Activated effector memory CD4-positive, alpha-beta T cell treated with anti-CD3 and anti-CD28 coated beads, Interleukin-2, amount 50 U/mL, for 16 hours (primary cell): ENCODE data around the gene RASA3.
A peak's percentile ranks its signal among the peaks of the same experiment; 100 is the strongest.

Source experiments
- DNase-seq: peaks from one replicate; pipeline ENCODE4 v3.0.0-alpha.2; 2020

RASA3 gene

DNA sequence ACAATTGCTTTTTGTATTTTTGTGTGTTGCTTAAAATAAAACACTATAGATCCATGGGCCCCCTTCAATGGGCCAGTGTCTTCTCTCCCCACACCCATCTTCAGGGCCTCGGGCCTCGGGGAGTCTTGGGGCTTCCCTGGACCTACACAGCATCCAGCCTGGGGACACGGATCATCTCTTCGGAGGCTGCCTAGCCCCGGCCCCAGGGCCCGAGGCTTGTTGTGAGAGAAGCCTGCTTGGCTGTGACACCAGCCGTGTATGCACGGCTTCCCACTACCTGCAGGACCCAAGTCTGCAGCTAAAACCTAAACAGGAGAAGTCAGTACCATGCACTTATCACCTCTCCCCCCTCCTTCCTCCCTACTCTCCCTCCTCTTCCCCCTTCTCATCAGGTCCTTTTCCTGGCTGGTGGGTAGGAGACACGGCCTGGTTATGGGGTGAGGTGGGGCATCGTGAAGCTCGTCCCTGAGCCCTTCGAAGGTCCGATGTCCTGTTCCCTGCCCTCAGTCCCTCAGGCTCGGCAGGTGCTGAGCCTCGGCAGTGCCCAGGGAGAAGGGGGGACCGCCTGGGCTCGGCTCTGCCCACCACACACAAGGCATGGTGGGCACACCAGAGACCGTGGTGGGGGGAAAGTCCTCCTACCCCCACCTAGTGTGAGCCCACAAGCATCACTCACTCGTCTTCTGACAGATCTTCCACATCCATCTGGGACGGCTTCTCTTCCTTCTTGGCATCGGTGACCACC, 168.0 kb downstream of the RASA3 start:
- no peak for DNase-seq

DNA sequence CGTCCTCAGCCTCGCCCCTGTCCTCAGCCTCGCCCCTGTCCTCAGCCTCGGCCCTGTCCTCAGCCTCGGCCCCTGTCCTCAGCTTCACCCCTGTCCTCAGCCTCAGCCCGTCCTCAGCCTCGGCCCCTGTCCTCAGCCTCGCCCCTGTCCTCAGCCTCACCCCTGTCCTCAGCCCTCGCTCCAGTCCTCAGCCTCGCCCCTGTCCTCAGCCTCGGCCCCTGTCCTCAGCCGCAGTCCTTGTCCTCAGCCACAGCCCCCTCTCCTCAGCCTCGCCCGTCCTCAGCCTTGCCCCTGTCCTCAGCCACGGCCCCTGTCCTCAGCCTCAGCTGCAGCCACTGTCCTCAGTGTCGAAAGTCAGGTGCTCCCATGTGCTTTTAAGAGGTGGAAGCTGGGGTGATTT, 169.0 kb downstream of the RASA3 start:
- DNase-seq, result no peak

DNA sequence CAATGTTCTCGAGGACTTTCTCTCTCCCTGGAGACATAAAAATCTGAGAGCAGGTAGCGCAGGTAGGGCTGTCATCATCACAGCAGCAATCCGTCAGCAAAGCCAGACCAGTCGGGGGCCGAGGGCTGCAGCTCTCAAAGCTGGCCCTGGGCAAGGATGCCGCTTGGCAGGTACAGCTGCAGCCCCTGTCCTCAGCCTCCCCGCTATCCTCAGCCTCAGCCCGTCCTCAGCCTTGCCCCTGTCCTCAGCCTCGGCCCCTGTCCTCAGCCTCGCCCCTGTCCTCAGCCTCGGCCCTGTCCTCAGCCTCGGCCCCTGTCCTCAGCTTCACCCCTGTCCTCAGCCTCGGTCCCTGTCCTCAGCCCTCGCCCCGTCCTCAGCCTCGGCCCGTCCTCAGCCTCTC, 169.4 kb downstream of the RASA3 start:
- no peak for DNase-seq

DNA sequence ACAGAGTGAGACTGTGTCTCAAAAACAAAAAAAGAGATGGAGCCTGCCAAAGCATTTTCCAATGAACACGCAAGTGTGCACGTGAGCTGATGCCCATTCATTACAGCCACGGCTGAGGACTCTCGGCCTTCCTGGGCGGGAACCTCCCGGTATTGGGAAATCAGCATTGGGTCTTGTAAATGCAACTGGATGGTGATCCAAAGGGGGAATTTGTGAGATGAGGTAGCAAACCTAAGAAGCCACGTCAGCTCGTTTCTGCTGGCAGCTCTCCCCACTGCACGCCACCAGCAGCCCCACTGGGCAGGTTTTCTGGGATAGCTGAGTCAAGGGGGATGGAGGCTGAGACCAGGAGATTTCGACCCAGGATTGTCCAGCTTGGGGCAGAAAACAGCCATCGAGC, 170.0 kb downstream of the RASA3 start:
- DNase-seq, result no peak

DNA sequence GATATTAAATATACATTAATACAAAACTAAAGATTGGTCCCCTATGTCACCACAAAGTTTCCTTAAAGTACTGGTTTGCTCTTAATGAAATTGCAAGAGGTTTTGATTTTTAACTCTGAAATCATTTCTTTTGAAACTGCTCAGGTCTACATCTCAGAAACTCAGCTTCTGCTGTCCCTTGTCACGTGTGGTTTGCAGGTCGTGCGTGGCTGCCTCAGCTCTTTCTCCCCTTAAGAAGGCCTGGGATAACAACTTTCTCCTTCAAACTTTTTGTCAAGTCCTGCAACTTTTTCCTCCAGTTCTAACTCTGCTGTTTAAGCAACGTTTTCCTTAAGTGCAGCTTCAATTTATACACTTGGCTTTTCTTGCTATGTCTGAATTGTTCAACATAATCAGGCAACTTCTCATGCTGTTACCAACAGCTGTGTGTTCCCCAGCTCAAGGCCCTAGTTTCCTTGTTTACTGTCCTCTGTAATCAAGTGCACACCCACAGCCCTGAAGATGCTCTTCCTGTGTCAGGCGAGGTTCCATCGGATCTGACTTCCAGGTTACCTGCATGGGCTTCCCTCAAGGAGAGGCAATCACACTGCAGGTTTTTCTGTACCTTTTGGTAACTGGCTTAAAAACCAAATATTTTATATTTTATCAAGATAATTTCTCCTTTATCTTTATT, 172.0 kb downstream of the RASA3 start:
- no peak for DNase-seq

DNA sequence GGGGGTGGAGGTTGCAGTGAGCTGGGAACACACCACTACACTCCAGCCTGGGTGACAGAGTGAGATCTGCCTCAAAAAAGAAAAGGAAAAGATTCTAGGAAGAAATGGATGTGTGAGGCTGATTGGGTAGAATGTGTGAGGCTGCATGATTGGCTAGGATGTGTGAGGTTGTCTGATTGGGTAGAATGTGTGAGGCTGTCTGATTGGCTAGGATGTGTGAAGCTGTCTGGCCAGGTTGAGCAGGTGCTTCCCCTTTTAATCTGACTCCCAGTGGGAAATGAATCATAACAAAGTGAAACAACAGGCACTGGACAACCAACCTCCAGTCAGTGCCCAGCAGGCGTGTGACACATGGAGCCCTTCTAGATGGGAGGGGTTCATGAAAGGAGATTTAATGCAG, 173.2 kb downstream of the RASA3 start:
- no peak for DNase-seq

DNA sequence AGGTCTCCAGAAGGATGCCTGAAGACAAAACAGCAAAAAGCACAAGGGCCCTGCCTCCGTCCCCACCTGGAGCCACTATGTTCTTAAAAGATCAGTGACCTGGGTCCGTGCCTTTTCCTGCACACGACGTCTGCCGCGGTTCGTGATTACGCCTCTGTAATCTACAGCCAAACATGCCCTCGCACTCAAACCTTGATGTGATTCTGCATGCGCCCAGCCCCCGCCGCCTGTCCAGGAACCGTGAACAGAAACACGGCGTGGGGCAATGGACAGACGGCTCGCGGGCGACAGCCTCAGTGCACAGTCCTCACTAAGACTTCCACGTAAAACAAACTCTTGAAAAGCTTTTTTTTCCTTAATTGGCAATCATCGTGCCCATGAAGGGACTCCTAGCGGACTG, 174.1 kb downstream of the RASA3 start:
- DNase-seq, result no peak

DNA sequence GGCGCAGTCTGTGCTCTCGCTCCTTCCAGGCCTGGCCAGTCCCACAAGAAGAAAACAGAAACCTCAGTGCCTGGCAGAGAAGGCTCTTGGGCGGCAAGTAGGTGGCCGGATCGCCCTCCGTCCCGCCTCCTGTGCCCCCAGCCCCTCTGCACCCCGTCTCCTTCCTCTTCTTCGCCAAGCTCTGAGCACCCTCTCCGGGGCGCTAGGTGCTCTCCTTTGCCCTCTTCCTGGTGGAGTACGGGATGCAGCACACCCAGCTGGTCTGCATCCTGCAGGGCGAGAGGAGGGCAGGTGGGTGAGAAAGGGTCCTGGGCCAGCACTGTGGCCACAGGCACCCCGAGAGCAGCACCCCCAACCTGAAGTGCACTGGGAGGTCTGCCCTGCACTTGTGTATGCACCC, 175.9 kb downstream of the RASA3 start:
- no peak for DNase-seq

DNA sequence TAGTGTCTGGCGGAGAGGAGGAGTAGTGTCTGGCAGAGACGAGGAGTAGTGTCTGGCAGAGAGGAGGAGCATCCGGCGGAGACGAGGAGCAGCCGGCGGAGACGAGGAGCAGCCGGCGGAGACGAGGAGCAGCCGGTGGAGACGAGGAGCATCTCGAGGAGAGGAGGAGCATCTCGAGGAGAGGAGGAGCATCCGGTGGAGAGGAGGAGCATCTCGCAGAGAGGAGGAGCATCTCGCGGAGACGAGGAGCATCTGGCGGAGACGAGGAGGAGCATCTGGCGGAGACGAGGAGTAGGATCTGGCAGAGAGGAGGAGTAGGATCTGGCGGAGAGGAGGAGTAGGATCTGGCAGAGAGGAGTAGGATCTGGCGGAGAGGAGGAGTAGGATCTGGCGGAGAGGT, 176.7 kb downstream of the RASA3 start:
- DNase-seq, result no peak

DNA sequence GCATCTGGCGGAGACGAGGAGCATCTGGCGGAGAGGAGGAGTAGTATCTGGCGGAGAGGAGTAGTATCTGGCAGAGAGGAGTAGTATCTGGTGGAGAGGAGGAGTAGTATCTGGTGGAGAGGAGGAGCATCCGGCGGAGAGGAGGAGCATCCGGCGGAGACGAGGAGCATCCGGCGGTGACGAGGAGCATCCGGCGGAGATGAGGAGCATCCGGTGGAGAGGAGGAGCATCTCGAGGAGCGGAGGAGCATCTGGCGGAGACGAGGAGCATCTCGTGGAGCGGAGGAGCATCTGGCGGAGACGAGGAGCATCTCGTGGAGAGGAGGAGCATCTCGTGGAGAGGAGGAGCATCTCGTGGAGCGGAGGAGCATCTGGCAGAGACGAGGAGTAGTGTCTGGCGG, 177.2 kb downstream of the RASA3 start:
- no peak for DNase-seq

DNA sequence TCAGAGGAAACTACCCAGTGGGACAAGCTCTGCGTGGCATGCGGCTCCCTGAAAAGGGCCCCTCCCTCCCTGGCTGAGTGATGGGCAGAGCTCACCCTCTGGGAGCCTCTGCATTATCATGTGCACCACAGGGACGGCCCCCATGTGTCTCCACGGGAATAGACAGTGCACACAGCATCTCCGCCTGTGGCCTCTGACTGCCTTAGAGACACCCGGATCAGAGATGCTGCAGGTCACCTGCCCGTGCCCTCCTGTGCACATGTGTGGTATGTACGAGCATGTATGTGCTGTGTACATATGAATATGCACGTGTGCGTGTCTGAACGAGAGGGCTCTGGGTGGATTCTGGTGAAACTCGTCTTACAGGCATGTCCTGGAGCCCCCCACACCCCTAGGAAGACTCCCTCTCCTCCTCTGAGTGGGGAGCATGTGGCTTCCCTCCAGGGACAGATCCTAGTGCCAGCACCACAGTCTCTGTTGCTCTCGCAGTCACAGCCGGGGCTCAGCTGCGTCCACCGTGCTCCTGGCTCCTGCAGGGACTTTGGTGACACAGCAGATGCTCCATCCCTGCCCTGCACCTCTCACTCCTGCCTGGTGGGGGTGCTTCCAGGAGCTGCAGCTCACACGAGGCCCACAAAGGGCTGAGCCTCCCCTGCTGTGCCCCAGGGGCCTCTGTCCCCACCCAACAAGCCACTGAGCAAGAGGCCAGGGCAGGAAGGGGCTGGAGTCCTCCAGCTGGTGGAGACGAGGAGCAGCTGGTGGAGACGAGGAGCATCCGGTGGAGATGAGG, 178.2 kb downstream of the RASA3 start:
- no peak for DNase-seq

DNA sequence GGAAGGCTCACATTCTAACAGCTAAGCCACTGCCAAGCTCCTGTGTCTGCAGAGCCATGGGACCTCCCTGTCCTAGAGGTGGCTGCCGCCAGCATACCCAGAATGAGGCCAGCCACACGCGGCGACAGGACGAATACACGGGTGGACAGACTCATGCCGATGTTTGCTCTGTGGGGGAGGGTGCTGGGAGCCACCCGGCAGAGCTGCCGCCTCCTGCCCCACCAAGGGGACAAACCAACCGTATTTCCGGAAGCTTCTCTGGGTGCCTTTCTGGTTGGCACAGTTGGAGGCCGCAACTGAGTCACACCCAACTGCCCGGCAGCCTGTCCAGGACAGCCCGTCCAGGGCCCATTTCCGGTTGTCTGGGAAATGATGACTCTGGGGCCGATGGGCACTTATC, 178.9 kb downstream of the RASA3 start:
- DNase-seq, result no peak

DNA sequence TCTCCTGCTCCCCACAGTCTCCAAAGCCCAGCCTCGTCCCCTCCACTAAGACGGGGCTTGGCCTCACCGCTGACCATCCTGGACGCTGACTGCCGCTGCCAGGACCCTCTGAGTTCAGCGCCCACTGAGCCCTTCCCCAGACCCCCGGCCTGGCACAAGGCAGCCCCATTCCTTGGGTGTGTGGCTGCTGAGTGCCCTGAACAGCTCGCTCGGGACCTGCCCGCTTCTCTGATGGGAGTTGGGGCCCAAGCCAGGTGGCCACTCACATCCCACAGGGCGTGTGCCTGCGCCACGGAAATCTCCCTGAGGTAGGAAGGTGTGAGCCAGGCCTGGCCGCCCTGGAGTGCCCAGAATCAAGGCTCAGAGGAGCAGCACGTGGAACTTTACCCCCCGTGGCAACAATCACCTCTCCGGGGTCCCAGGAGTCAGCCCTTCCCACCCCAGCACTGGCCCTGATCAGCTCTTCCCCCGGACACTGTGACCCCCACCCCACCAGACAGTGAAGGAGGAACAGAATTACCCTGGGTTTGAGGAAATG, 179.4 kb downstream of the RASA3 start:
- DNase-seq, result no peak

DNA sequence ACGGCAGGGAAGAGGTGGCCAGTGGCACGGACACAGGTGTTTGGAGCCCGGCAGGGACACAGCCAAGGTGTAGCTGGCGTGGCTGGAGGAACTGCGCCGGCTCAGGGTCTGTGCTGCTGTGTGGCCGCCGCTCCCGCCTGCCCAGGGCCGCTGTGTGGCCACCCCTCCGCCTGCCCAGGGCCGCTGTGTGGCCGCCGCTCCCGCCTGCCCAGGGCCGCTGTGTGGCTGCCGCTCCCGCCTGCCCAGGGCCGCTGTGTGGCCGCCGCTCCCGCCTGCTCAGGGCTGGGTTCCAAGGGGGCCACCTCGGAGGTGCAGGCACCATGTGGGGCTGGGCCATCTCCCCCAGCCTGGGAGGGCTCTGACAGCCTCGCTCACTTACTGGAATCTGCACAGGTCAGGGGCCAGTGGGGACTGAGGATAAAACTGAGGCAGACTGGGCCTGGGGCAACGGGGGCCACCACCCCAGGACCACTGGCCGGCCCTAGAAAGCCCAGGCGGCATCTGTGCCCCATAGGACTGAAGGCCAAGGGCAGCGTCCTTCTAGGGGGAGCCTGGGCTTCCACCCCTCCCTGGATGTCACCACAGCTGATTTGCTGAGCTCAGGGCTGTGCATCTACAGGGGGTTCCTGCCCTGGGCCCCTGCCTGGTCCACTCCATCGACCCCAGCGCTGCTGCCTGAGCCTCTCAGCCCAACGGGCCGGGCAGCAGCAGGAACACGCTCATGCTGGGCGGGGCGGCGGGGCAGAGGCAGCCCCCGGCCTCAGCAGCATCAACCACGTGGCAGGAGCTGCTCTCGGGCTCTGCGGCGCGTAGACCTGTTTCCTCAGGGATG, 180.1 kb downstream of the RASA3 start:
- no peak for DNase-seq

DNA sequence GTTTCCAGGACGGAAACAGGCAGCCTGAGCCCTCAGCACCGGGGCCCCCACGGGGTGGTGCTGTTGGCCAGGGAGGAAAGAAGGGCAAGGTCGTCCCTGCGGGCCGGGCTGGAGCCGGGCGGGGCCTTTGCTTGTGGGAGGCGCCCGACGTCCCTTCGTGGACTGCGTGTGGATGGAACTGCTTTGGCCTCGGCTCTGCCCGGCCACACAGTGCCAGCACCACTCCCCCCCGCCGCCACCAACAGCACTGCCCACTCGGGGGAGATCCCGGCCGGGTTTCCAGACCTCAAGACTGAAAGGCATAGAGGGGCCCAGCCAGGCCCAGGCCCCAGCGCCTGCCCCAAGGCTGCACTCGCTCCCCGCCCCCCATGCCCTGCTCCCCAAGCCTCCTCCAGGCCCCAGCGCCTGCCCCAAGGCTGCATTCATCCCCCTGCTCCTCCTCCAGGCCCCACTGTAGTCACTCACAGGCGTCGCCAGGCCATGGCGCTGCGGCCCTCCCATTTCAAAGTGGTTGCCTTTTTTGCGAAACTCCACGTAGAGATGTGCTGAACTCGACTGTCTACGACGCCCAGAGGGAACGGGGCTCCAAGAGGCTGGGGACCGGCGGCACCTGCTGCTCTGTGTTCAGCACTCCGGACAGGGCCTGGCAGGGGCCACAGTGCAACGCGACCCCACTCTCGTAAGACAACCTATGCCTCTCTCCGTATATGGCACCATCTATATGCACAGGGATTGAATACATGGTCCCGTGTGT, 181.0 kb downstream of the RASA3 start:
- DNase-seq, result peak; percentile 80

DNA sequence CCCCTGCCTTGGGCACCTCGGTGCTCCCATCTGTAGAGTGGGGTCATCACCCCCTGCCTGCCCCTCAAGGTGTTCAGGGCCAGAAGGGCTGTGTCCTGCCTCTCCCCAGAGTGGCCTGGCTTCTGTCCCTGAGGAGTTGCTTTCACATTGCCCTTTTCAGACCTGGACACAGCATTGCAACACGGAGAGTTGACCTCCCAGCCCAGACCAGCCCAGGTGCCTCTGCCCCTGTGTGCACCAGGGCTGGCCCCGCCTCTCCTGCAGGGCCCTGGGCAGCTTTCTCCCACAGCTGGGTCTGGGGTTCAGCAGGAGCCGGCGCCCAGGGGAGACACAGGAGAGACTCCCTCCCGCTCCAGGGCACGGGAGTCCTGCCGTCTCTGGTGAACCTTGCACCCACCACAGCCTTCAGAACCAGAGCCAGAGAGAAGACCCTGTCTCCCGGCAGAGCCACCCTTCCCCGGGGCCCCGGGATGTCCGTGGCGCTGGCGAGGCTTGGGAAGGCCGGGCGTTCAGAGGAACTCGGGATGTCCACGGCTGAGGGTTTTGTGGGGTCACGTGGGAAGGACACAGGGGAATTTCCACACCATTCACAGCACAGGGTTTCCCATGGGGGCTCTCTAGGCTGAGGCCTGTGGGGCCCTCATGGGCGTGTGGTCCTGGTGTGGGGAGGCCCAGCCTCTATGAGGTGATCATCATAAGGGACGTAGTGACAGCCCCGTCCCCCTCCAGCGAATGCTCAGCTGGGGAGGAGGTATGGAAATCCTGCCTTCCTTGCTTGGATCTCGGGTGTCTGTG, 181.8 kb downstream of the RASA3 start:
- no peak for DNase-seq

DNA sequence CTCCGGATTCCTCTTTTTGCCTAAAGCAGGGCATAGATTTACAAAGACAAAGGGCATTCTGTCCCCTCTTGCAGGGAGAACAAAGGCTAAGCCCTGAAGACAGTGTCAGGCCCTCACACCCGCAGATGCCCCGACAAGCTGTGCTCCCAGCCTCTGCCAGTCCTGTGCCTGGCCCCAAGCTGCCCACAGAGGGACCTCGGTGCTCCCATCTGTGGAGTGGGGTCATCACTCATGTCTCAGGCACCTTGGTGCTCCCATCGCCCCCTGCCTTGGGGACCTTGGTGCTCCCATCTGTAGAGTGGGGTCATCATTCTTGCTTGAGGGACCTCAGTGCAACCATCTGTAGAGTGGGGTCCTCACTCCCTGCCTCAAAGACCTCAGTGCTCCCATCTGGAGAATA, 182.9 kb downstream of the RASA3 start:
- no peak for DNase-seq

DNA sequence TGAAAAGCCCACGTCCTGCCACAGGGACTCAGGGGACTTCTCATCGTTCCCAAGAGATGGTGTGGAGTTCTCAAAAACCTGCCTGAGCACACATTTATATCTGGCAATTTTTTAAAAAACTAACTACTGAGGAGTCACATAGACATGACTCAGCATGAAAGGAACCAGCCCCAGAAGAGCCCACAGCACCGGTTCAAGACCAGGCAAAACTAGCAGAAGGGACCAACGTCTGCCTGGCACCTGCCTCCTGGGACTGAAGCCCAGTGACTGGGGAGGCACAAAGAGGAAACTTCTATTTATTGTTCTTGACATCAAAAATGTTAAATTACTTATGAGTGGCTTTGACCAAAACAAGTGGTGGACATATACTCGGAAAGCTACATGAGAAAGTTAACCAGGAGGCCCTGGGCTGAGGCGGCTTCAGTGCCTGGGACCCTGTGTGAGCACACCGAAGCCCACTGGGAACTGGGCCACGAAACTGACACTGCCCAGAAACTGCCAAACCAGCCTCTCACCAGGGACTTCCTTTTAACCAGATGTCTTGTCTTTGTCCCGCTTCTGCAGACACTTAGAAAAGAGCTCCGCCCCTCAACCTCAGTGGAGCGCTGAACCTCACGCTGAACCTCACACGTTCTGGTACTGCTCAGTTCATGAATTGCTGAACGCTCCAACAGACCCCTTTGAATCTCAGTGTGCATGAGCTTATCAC, 184.2 kb downstream of the RASA3 start:
- DNase-seq, result no peak

DNA sequence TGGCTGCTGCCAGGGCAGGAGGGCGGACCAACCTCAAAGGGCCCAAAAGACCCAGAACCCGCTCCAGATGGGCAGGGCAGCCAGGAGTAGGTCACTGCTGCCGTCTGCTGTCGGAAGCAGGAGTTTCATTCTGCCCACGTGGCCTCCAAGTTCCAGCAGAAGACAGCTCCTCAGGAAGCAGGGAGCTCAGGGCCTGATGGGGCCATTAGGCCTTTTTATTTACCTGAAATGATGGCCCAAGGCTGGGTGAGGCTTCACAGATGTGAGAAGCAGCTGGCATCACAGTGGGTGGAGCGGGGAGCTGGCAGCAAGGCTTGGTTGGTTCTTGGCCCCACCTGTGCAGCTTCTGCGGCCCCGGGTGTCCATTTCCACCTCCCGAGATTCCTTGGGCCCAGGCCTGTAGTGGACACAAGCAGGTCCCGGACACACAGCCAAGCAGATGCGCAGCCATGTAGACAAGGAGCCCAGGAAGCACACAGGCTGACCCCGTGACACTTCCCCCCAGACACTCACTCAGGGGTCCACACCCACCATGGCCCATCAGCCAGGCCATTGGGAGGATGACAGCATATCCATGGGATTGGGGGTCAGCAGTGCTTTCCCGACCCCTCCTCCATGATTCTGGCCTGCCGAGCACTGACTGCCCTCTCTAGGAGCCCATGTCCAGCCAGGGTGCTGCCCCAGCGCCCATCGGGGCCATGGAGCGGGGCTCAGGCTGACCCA, 185.0 kb downstream of the RASA3 start:
- DNase-seq, result no peak
